ENCODE measurements around the gene SPNS3. TPM values are rescaled to one million over a fixed set of nuclear protein-coding genes. Genes with fewer than 3 reads are reported as not detected.

Gene SPNS3
- total RNA-seq, 4 donors from 2014 or later = not detected

DNA sequence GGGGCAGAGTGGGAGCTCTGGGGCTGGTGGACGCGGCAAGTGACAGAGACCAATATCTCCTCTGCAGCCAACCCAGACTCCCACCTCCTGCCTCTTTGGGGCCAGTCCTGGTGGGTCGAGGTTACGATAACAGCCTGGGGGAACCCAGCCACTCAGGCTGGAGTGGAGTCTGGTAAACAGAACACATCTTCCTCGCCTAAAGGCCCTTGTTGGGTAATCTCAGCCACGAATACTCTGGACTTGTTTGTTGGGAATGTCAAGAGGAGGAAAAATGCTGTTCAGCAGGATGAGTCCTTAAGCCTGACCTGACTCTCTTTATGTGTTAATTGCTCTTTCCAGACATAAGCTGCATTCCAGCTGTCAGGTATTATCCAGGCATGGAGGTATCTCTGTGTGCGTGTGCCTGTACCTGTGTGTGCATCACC, 56.9 kb downstream of the SPNS3 start:
- intact Hi-C loops (cut with DNase I; ENCODE audit: low total_unique reads) (loop anchor here (10.0 kb wide), 1 partner anchor 66 kb away; no protein-coding TSS in a partner anchor), in situ Hi-C loops (cut with MboI; ENCODE audit: low sequenced_read_pairs in 4 of 4) (no loop called here)
- no peak overlapping the region for H3K4me3 ChIP-seq
- DNase-seq (no peak), ATAC-seq (no peak)
- H3K27me3 ChIP-seq = no peaks in the 10 kb centered on the region
- no peaks in the 10 kb centered on the region for H3K9me3 ChIP-seq
- no peaks in the 10 kb centered on the region for H3K36me3 ChIP-seq
- no peak for TF ChIP-seq POLR2A (IDR thresholded peaks at IDR 0.05)
- TF ChIP-seq, protein P1, sequence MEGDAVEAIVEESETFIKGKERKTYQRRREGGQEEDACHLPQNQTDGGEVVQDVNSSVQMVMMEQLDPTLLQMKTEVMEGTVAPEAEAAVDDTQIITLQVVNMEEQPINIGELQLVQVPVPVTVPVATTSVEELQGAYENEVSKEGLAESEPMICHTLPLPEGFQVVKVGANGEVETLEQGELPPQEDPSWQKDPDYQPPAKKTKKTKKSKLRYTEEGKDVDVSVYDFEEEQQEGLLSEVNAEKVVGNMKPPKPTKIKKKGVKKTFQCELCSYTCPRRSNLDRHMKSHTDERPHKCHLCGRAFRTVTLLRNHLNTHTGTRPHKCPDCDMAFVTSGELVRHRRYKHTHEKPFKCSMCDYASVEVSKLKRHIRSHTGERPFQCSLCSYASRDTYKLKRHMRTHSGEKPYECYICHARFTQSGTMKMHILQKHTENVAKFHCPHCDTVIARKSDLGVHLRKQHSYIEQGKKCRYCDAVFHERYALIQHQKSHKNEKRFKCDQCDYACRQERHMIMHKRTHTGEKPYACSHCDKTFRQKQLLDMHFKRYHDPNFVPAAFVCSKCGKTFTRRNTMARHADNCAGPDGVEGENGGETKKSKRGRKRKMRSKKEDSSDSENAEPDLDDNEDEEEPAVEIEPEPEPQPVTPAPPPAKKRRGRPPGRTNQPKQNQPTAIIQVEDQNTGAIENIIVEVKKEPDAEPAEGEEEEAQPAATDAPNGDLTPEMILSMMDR (IDR thresholded peaks at IDR 0.05 in 4 of 5, conservative IDR thresholded peaks at IDR 0.05 in 1 of 5) = no peak
- H3K27ac ChIP-seq = no peak overlapping the region
- no peaks in the 10 kb centered on the region for H3K4me1 ChIP-seq

DNA sequence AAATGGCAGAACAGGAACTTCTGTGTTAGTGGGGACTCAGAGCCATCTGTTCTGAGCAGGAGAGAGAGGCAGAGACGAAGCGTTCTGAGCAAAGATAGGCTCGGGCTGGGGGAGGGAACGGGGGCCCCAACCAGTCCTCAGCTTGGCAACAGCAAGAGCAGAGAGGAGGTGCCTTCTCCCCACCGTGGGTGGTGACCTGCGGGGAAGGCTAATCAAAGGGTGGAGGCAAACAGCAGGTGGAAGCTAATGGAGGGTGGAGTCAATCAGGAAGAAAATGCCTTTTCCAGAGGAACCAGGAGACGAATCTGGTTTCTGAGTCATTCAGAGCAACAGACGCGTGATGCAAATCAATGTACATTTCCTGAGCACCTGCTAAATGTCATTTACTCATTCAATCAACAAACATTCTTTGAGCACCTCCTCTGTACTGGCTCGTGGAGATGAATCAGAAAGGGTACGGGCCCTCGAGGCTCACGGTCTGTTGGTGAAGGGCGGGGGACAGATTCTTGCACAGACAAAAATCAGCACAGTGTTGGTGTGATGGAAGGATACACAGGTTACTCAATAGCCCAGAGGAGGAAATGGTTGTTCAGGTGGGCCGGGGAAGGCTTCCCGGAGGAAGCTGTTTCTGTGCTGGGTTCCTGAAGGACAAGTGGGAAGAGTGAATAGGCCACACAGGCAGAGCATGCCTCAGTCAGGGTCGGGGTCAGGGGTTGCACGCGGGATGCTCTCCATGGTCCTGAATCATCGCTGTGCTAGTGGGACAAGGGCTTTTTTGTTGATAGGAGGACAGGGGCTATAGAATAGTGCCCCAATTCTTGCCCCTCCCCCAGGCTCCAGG, 59.2 kb downstream of the SPNS3 start:
- no peak for DNase-seq
- Histone ChIP-seq H3K9me3 (no peaks in the 10 kb centered on the region), H3K27ac (no peak overlapping the region), H3K4me1 (no peaks in the 10 kb centered on the region), H3K4me3 (no peak overlapping the region), H3K27me3 (no peaks in the 10 kb centered on the region), H3K36me3 (no peaks in the 10 kb centered on the region)
- no peak for ATAC-seq
- intact Hi-C loops (cut with DNase I; ENCODE audit: low total_unique reads) (loop anchor here (10.0 kb wide), 1 partner anchor 68 kb away; no protein-coding TSS in a partner anchor), in situ Hi-C loops (cut with MboI; ENCODE audit: low sequenced_read_pairs in 4 of 4) (no loop called here)
- TF ChIP-seq, protein P1 (IDR thresholded peaks at IDR 0.05 in 4 of 5, conservative IDR thresholded peaks at IDR 0.05 in 1 of 5) = no peak
- no peak for TF ChIP-seq POLR2A (IDR thresholded peaks at IDR 0.05)

DNA sequence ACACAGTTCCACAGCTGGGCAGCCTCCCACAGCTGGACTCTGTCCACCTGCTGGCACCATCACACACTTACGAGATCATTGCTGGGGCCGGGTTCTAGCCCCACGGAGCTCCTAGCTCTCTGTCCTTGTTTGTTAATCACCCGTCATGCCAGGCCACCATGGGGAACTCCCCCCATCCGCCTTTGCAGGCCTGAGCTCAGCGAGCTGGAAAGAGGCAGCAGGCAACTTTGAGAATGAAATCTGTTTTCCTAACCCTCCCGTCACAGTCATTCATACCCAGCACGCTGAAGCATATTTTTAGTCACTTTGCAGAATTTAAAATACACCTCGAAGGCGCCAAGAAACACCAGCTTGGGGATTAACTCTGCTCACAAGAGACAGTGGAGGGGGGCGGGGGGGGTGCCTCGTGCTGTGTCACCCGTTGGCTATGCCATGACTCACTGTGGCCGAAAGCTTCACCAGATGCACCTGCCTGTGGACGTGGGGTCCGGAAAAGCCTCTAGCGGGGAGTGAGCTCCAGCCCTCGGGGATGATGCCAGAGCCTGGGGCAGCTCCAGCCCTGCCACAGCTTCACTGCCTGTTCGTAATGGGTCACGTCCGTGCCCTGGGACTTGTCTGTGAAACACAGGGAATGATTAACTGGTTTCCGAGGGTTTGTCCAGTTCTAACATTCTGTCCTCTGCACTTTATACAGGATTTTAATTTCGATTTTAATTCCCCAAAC, 63.5 kb downstream of the SPNS3 start:
- H3K9me3 ChIP-seq = no peaks in the 10 kb centered on the region
- peak overlapping the region in 1 of 4 donors; percentile 58 for H3K27ac ChIP-seq
- no peak overlapping the region for H3K4me3 ChIP-seq
- H3K36me3 ChIP-seq = no peaks in the 10 kb centered on the region
- ATAC-seq (peak in 1 of 2 donors; percentile 15), DNase-seq (no peak)
- H3K27me3 ChIP-seq = peaks cover 19 to 25% (median 23%) of the 10 kb centered on the region in 3 donors
- in situ Hi-C loops (cut with MboI; ENCODE audit: low sequenced_read_pairs in 4 of 4) = no loop called here
- intact Hi-C loops (cut with DNase I; ENCODE audit: low total_unique reads) = loop anchor here (10.0 kb wide), 1 partner anchor 72 kb away; no protein-coding TSS in a partner anchor
- H3K4me1 ChIP-seq = peaks cover 8 to 12% of the 10 kb centered on the region in 2 donors
- TF ChIP-seq, protein P1 (IDR thresholded peaks at IDR 0.05 in 4 of 5, conservative IDR thresholded peaks at IDR 0.05 in 1 of 5) = no peak
- no peak for TF ChIP-seq POLR2A (IDR thresholded peaks at IDR 0.05)

GRCh38 chr17:4498461-4499397, 65.0 kb downstream of the SPNS3 start, which contains the start of gene SPNS2:
Gene SPNS2, plus strand, starts transcription at chr17:4498881. Its CDS starts 167 bp downstream, at chr17:4499048.
- Histone ChIP-seq H3K9me3 (no peaks in the 10 kb centered on the region), H3K27ac (peak within 1 kb of the TSS; percentile 51 to 66 (median 60)), H3K4me3 (peak within 1 kb of the TSS; percentile 49 to 63 (median 54)), H3K36me3 (no peaks in the 10 kb centered on the region), H3K4me1 (peaks cover 10 to 15% of the 10 kb centered on the region in 2 donors), H3K27me3 (peaks cover 23 to 27% (median 25%) of the 10 kb centered on the region in 3 donors)
- in situ Hi-C loops (cut with MboI; ENCODE audit: low sequenced_read_pairs in 4 of 4) (no loop called here), intact Hi-C loops (cut with DNase I; ENCODE audit: low total_unique reads) (loop anchor here (10.0 kb wide), 1 partner anchor 74 kb away; no protein-coding TSS in a partner anchor)
- TF ChIP-seq POLR2A (IDR thresholded peaks at IDR 0.05) = peak; percentile 25 to 48
- TF ChIP-seq, protein P1 (IDR thresholded peaks at IDR 0.05 in 4 of 5, conservative IDR thresholded peaks at IDR 0.05 in 1 of 5) = no peak
- peak; percentile 14 to 39 for DNase-seq
- peak; percentile 87 to 88 for ATAC-seq

Data from gastrocnemius medialis (tissue), 4 donors.